Panc1 (cell line): ENCODE data around the gene TLCD1. TPM values are rescaled to one million over a fixed set of nuclear protein-coding genes. Genes with fewer than 3 reads are reported as not detected.

ENCODE experiments used
- ATAC-seq: fragments of 200-7000 bp; cut with Tn5 transposase; 2 replicates; pipeline ENCODE4 v1.9.1; 2020; ENCODE audit warnings: mild to moderate bottlenecking, moderate library complexity
- BruUV-seq: library from RNA; stranded (reverse); fragments of 400-500 nt; replicated peaks from 2 replicates; lab custom pipeline; 2021; lab: Mats Ljungman, UMichigan
- CTCF ChIA-PET: fragments of 300-600 bp; sonication (Branson Sonifier 250); formaldehyde crosslinking; loops from one replicate; lab custom pipeline; 2022; ENCODE audit warnings: antibody characterized with exemption; lab: Charles Lee
- POLR2A ChIA-PET: fragments of 300-600 bp; sonication (Branson Sonifier 250); formaldehyde crosslinking; loops from one replicate; lab custom pipeline; 2022; ENCODE audit warnings: antibody characterized with exemption; lab: Charles Lee
- DNase-seq: peaks from one replicate; pipeline ENCODE4 v3.0.0-alpha.2; 2010; ENCODE audit warnings: low read depth, low spot score
- H3K27ac ChIP-seq: 2 replicates; pipeline ENCODE4 v1.5.1; 2011; ENCODE audit warnings: mild to moderate bottlenecking, low read length, inconsistent platforms
- H3K27me3 ChIP-seq: fragments of 200-500 bp; sonication (Bioruptor generic); 2 replicates; pipeline ENCODE4 v1.6.0; 2014; ENCODE audit warnings: low read length, inconsistent platforms; ENCODE audit not compliant: control insufficient read depth, insufficient read depth
- H3K36me3 ChIP-seq: fragments of 200-500 bp; sonication (Bioruptor generic); 2 replicates; pipeline ENCODE4 v1.5.1; 2014; ENCODE audit warnings: inconsistent platforms, mild to moderate bottlenecking, low read length, moderate library complexity; ENCODE audit not compliant: control insufficient read depth, insufficient read depth
- H3K4me1 ChIP-seq: 2 replicates; pipeline ENCODE4 v1.5.1; 2011; ENCODE audit warnings: inconsistent platforms, mild to moderate bottlenecking, low read length, moderate library complexity; ENCODE audit not compliant: control insufficient read depth, insufficient read depth
- H3K4me3 ChIP-seq, 2 experiments: 2 replicates each; pipeline ENCODE4 v1.5.1; 2011 to 2012; ENCODE audit warnings: low read depth in 2 of 2, low read length in 2 of 2, mild to moderate bottlenecking in 2 of 2, inconsistent platforms in 1 of 2, moderate library complexity in 1 of 2
- H3K9me3 ChIP-seq: fragments of 200-500 bp; sonication (Bioruptor generic); 2 replicates; pipeline ENCODE4 v1.5.1; 2014; ENCODE audit warnings: low read depth, mild to moderate bottlenecking, inconsistent platforms, low read length, moderate library complexity; ENCODE audit not compliant: control insufficient read depth, insufficient read depth
- CTCF ChIP-seq: fragments of 450-650 bp; IDR thresholded peaks from 2 replicates; pipeline ENCODE4 v1.5.1; 2017; ENCODE audit warnings: mild to moderate bottlenecking
- POLR2AphosphoS5 ChIP-seq: IDR thresholded peaks from 2 replicates; pipeline ENCODE4 v1.6.1; 2012; ENCODE audit warnings: mild to moderate bottlenecking, low read depth, low read length, moderate library complexity
- REST ChIP-seq, 2 experiments: IDR thresholded peaks; 2 replicates each; pipeline ENCODE4 v1.6.1; 2011 to 2012; ENCODE audit warnings: low read depth in 2 of 2, control low read depth in 1 of 2, low read length in 1 of 2, mild to moderate bottlenecking in 1 of 2, moderate library complexity in 1 of 2; ENCODE audit not compliant: insufficient read depth in 1 of 2
- SIN3A ChIP-seq: IDR thresholded peaks from 2 replicates; pipeline ENCODE4 v1.6.1; 2012; ENCODE audit warnings: low read depth, mild to moderate bottlenecking, low read length, moderate library complexity, borderline replicate concordance; ENCODE audit not compliant: insufficient read depth
- TCF7L2 ChIP-seq: IDR thresholded peaks from 2 replicates; pipeline ENCODE4 v1.6.1; 2011; ENCODE audit warnings: mild to moderate bottlenecking, low read depth, low read length, inconsistent platforms
- in situ Hi-C: cut with HindIII; loops from 2 replicates; pipeline ENCODE4 v1.10.0; 2016; ENCODE audit warnings: low sequenced_read_pairs, low pct_unique_long_range_greater_than_20kb
- intact Hi-C: fragments of 100-400 bp; cut with micrococcal nuclease; formaldehyde crosslinking; loops from one replicate; pipeline ENCODE4 v1.10.0; 2022; ENCODE audit not compliant: unreplicated experiment
- total RNA-seq: library from RNA; stranded (reverse); gene quantifications from one replicate; pipeline ENCODE4 v1.2.1, GENCODE V29; 2021; ENCODE audit not compliant: unreplicated experiment

Gene TLCD1
- total RNA-seq, 1 experiment from 2014 or later, result 55.7 TPM

- in situ Hi-C loops, result no loop called here
- Histone ChIP-seq H3K27me3 (no peaks in the 10 kb centered on the region), H3K36me3 (peaks cover 10% of the 10 kb centered on the region), H3K4me1 (no peaks in the 10 kb centered on the region), H3K9me3 (no peaks in the 10 kb centered on the region), H3K4me3 (no peak overlapping the region), H3K27ac (no peak overlapping the region)
- DNase-seq, result no peak
- intact Hi-C loops, result no loop called here
- ATAC-seq, result no peak
- no TSS peak for BruUV-seq
- ChIA-PET POLR2A (no interaction called here), CTCF (no interaction called here)
- TF ChIP-seq CTCF (no peak), POLR2AphosphoS5 (no peak), REST (IDR thresholded peaks at IDR 0.05; ENCODE audit: insufficient read depth in 1 of 2, low read depth in 2 of 2, low read length in 1 of 2) (no peak), TCF7L2 (no peak), SIN3A (no peak)
Observed at GRCh38 chr17:28700830-28701492, 25.1 kb downstream of the TLCD1 start.

GRCh38 chr17:28700278-28700677, 25.8 kb downstream of the TLCD1 start:
- no TSS peak for BruUV-seq
- ChIA-PET CTCF (no interaction called here), POLR2A (interaction anchor here (0.6 kb wide), 1 partner anchor 19 kb away, joined by 4 read pairs; no protein-coding TSS in a partner anchor)
- Histone ChIP-seq H3K27me3 (no peaks in the 10 kb centered on the region), H3K36me3 (peaks cover 14% of the 10 kb centered on the region), H3K9me3 (no peaks in the 10 kb centered on the region), H3K4me3 (no peak overlapping the region), H3K4me1 (no peaks in the 10 kb centered on the region), H3K27ac (no peak overlapping the region)
- DNase-seq, result no peak
- ATAC-seq, result no peak
- in situ Hi-C loops, result no loop called here
- TF ChIP-seq TCF7L2, result no peak
- no peak for TF ChIP-seq SIN3A
- no peak for TF ChIP-seq POLR2AphosphoS5
- TF ChIP-seq REST (IDR thresholded peaks at IDR 0.05; ENCODE audit: insufficient read depth in 1 of 2, low read depth in 2 of 2, low read length in 1 of 2), result no peak
- TF ChIP-seq CTCF, result no peak
- intact Hi-C loops, result no loop called here
